Measurements from ENCODE around the gene RFT1.

DNA sequence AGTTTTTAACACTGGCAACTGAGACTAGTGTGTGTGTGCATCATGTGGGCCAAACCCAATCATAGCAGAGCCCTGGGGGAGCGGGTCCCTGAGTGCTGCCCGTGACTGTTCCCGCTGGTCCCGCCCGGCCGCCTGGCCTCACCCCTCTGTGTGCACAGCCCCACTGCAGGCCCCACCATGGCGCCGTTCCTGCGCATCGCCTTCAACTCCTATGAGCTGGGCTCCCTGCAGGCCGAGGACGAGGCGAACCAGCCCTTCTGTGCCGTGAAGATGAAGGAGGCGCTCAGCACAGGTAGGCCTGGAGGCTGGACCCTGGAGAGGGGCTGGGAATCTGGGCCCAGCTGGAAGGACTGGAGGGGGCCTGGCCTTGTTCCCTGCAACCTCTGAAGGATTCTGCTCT lies 48.0 kb upstream of the RFT1 start:
- TF ChIP-seq, protein P1, sequence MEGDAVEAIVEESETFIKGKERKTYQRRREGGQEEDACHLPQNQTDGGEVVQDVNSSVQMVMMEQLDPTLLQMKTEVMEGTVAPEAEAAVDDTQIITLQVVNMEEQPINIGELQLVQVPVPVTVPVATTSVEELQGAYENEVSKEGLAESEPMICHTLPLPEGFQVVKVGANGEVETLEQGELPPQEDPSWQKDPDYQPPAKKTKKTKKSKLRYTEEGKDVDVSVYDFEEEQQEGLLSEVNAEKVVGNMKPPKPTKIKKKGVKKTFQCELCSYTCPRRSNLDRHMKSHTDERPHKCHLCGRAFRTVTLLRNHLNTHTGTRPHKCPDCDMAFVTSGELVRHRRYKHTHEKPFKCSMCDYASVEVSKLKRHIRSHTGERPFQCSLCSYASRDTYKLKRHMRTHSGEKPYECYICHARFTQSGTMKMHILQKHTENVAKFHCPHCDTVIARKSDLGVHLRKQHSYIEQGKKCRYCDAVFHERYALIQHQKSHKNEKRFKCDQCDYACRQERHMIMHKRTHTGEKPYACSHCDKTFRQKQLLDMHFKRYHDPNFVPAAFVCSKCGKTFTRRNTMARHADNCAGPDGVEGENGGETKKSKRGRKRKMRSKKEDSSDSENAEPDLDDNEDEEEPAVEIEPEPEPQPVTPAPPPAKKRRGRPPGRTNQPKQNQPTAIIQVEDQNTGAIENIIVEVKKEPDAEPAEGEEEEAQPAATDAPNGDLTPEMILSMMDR (IDR thresholded peaks at IDR 0.05; ENCODE audit: low read depth, low read length, poor library complexity, severe bottlenecking): no peak
- TF ChIP-seq EZH2phosphoT487 (IDR thresholded peaks at IDR 0.05; ENCODE audit: borderline replicate concordance, low read length): no peak

All from DOHH2 (cell line).